GM12878 (cell line): ENCODE data around the gene CRYBB1. TPM values are rescaled to one million over a fixed set of nuclear protein-coding genes. Genes with fewer than 3 reads are reported as not detected.

ENCODE experiments used
- BHLHE40 ChIP-seq, 2 experiments: fragments of 450-650 bp in 1 of 2; IDR thresholded peaks; 2 replicates each; pipeline ENCODE4 v1.6.1; 2011 to 2017; ENCODE audit warnings: low read depth in 2 of 2, borderline replicate concordance in 1 of 2, improper control_type of control experiment in 1 of 2, low read length in 1 of 2, mild to moderate bottlenecking in 1 of 2
- BMI1 ChIP-seq: fragments of 450-650 bp; IDR thresholded peaks from 2 replicates; pipeline ENCODE4 v1.6.1; 2016; ENCODE audit warnings: mild to moderate bottlenecking, moderate library complexity, borderline replicate concordance
- CEBPZ ChIP-seq: fragments of 150-350 bp; IDR thresholded peaks from 2 replicates; pipeline ENCODE4 v1.6.1; 2016; ENCODE audit warnings: low read depth, low read length
- CHD2 ChIP-seq: IDR thresholded peaks from 2 replicates; pipeline ENCODE4 v1.6.1; 2011; ENCODE audit warnings: low read depth, low read length, improper control_type of control experiment, borderline replicate concordance
- EED ChIP-seq: sonication (generic); IDR thresholded peaks from 2 replicates; pipeline ENCODE4 v1.6.1; 2016; ENCODE audit warnings: antibody characterized with exemption, low read depth
- EP300 ChIP-seq, 2 experiments: fragments of 150-350 bp in 1 of 2; IDR thresholded peaks; 2 replicates each; pipeline ENCODE4 v1.6.1; 2011 to 2012; ENCODE audit warnings: low read depth in 2 of 2, low read length in 2 of 2, borderline replicate concordance in 1 of 2, improper control_type of control experiment in 1 of 2, inconsistent platforms in 1 of 2; ENCODE audit not compliant: control insufficient read depth in 1 of 2
- HCFC1 ChIP-seq: fragments of 150-350 bp; IDR thresholded peaks from 2 replicates; pipeline ENCODE4 v1.6.1; 2014; ENCODE audit warnings: low read length
- HDGF ChIP-seq: fragments of 450-650 bp; IDR thresholded peaks from 2 replicates; pipeline ENCODE4 v1.6.1; 2016; ENCODE audit warnings: antibody characterized with exemption
- NBN ChIP-seq: fragments of 450-650 bp; IDR thresholded peaks from 2 replicates; pipeline ENCODE4 v1.6.1; 2016
- NFYA ChIP-seq: IDR thresholded peaks from 2 replicates; pipeline ENCODE4 v1.6.1; 2011; ENCODE audit warnings: low read depth, mild to moderate bottlenecking, low read length, improper control_type of control experiment, borderline replicate concordance
- RCOR1 ChIP-seq: conservative IDR thresholded peaks from 2 replicates; pipeline ENCODE4 v1.6.1; 2012; ENCODE audit warnings: low read depth, low read length, improper control_type of control experiment
- RUNX3 ChIP-seq: IDR thresholded peaks from 2 replicates; pipeline ENCODE4 v1.6.1; 2012; ENCODE audit warnings: low read length, inconsistent platforms
- TCF3 ChIP-seq: IDR thresholded peaks from 2 replicates; pipeline ENCODE4 v1.6.1; 2012; ENCODE audit warnings: low read depth, mild to moderate bottlenecking, low read length, borderline replicate concordance; ENCODE audit not compliant: insufficient read depth
- ZNF687 ChIP-seq: fragments of 450-650 bp; IDR thresholded peaks from 2 replicates; pipeline ENCODE4 v1.6.1; 2017; ENCODE audit warnings: mild to moderate bottlenecking, moderate library complexity
- polyA plus RNA-seq, 11 experiments: library from polyadenylated mRNA; depleted of rRNA in 4 of 11; unstranded in 6 of 11; stranded (reverse) in 5 of 11; fragments of >200 nt; fragmentation: Nextera tagmentation in 4 of 11; fragmentation: Illumina TruSeq in 1 of 11; extraction: Ambion mirVana in 4 of 11; extraction: Trizol in 1 of 11; gene quantifications; 1 replicate in 1 of 11; 2 replicates in 10 of 11; pipeline versions ENCODE4 v1.2.1 to v1.2.3, GENCODE V29; 2011 to 2016; ENCODE audit warnings: inconsistent platforms in 2 of 11, missing spikeins in 2 of 11, low read depth in 1 of 11
- total RNA-seq, 4 experiments: library from RNA; depleted of rRNA in 3 of 4; stranded (reverse); fragments of >200 nt in 3 of 4; fragmentation: Illumina TruSeq in 1 of 4; extraction: Trizol in 1 of 4; gene quantifications; 2 replicates each; pipeline versions ENCODE4 v1.2.1 to v1.2.3, GENCODE V29; 2013 to 2021

Gene CRYBB1
- total and polyA plus RNA-seq, 10 of the 15 experiments (the other 5 are each of a cell fraction or from before 2014, with no cell fraction given), result 0.09 to 0.64 (median 0.23) TPM; not detected in 5

DNA sequence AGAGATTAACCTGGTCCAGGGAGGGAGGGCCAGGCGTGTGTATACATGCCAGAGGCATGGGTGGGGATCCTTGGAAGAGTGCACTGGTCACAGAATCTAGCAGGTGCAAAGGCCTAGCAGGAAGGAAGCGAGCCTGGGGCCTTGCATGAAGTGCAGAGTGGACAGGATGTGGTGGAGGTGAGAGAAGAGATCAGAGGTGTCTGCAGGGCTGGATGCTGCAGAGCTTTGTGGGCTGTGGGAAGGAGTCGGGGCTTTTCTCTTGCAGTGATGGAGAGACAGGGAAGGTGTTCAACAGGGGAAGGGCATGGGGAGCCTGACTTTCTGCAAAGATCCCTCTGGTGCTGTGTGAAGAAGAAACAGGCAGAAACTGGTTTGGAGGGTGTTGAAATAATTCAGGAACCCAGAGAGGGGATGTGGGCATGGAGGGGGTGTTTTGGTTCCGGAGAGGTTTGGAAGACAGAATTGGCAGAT is 25.4 kb downstream of the CRYBB1 start (continued):
- no peak for TF ChIP-seq NFYA
- TF ChIP-seq RUNX3, result peak; percentile 94
- TF ChIP-seq ZNF687, result peak; percentile 77
- peak; percentile 42; the same call in 1 of the 2 replicates for TF ChIP-seq BMI1
- TF ChIP-seq TCF3, result peak; percentile 68; the same call in 1 of the 2 replicates
- 0 out of 2 replicates have a peak, but pooled peaks have one; percentile 60 for TF ChIP-seq RCOR1
- peak; percentile 93 for TF ChIP-seq HDGF
- TF ChIP-seq EED, result peak; percentile 93
- TF ChIP-seq BHLHE40 (IDR thresholded peaks at IDR 0.05; ENCODE audit: borderline replicate concordance in 1 of 2, low read depth in 2 of 2, low read length in 1 of 2), result peak in 1 of 2 experiments; percentile 53; a peak in 1 of 4 replicates
- peak; percentile 95 for TF ChIP-seq NBN
- peak; percentile 63 to 74; a peak in 2 of 4 replicates for TF ChIP-seq EP300 (IDR thresholded peaks at IDR 0.05; ENCODE audit: borderline replicate concordance in 1 of 2, control insufficient read depth in 1 of 2, low read depth in 2 of 2, low read length in 2 of 2)
- no peak for TF ChIP-seq CEBPZ
- TF ChIP-seq HCFC1, result no peak
- peak; percentile 35; the same call in 1 of the 2 replicates for TF ChIP-seq CHD2
